Cardiac muscle cell (in vitro differentiated cells and primary cell): ENCODE measurements around the gene SH3PXD2B. TPM values are rescaled to one million over a fixed set of nuclear protein-coding genes. Genes with fewer than 3 reads are reported as not detected.

Experiments used
- DNase-seq, 2 donors: peaks; one replicate each; pipeline versions ENCODE4 v3.0.0 to v3.0.0-alpha.2; 2010 to 2017; ENCODE audit warnings: low read depth in 1 of 2, low spot score in 1 of 2
- H3K27ac ChIP-seq: fragments of 200-600 bp; sonication (generic); 2 replicates; pipeline ENCODE4 v1.5.1; 2016
- H3K27me3 ChIP-seq: fragments of 200-600 bp; sonication (generic); 2 replicates; pipeline ENCODE4 v1.6.0; 2016; ENCODE audit warnings: control low read depth
- H3K36me3 ChIP-seq: fragments of 200-600 bp; sonication (generic); 2 replicates; pipeline ENCODE4 v1.5.1; 2016; ENCODE audit warnings: control low read depth
- H3K4me1 ChIP-seq: fragments of 200-600 bp; sonication (generic); 2 replicates; pipeline ENCODE4 v1.8.1; 2017; ENCODE audit warnings: low read depth, mild to moderate bottlenecking, mixed run types
- H3K4me3 ChIP-seq: fragments of 200-600 bp; sonication (generic); 2 replicates; pipeline ENCODE4 v1.5.1; 2016; ENCODE audit warnings: mild to moderate bottlenecking
- H3K9me3 ChIP-seq: fragments of 200-600 bp; sonication (generic); 2 replicates; pipeline ENCODE4 v1.5.1; 2017; ENCODE audit warnings: low read depth, mild to moderate bottlenecking, control low read depth
- polyA plus RNA-seq: library from polyadenylated mRNA; unstranded; fragments of >200 nt; fragmentation: Nextera tagmentation; extraction: Ambion mirVana; gene quantifications from 2 replicates; pipeline ENCODE4 v1.2.1, GENCODE V29; 2016
- total RNA-seq: library from RNA; depleted of rRNA; stranded (reverse); fragments of >200 nt; gene quantifications from 2 replicates; pipeline ENCODE4 v1.2.3, GENCODE V29; 2016
- TF ChIP-seq, protein P1 (sequence below): IDR thresholded peaks from 2 replicates; pipeline ENCODE4 v1.5.1; 2012; ENCODE audit warnings: low read depth, mild to moderate bottlenecking, low read length

SH3PXD2B gene
- total and polyA plus RNA-seq, 2 experiments from 2014 or later = 13.9 to 27.6 TPM

GRCh38 chr5:172488221-172488620 is 33.9 kb upstream of the SH3PXD2B start:
- Histone ChIP-seq H3K9me3 (no peaks in the 10 kb centered on the region), H3K27ac (no peak overlapping the region), H3K27me3 (no peaks in the 10 kb centered on the region), H3K4me3 (no peak overlapping the region), H3K36me3 (no peaks in the 10 kb centered on the region), H3K4me1 (peaks cover 4% of the 10 kb centered on the region)
- TF ChIP-seq, protein P1, sequence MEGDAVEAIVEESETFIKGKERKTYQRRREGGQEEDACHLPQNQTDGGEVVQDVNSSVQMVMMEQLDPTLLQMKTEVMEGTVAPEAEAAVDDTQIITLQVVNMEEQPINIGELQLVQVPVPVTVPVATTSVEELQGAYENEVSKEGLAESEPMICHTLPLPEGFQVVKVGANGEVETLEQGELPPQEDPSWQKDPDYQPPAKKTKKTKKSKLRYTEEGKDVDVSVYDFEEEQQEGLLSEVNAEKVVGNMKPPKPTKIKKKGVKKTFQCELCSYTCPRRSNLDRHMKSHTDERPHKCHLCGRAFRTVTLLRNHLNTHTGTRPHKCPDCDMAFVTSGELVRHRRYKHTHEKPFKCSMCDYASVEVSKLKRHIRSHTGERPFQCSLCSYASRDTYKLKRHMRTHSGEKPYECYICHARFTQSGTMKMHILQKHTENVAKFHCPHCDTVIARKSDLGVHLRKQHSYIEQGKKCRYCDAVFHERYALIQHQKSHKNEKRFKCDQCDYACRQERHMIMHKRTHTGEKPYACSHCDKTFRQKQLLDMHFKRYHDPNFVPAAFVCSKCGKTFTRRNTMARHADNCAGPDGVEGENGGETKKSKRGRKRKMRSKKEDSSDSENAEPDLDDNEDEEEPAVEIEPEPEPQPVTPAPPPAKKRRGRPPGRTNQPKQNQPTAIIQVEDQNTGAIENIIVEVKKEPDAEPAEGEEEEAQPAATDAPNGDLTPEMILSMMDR = no peak
- peak in 1 of 2 donors; percentile 33 for DNase-seq

- peak in 1 of 2 donors; percentile 14 for DNase-seq
- TF ChIP-seq, protein P1 = no peak
- H3K4me3 ChIP-seq = no peak overlapping the region
- no peaks in the 10 kb centered on the region for H3K36me3 ChIP-seq
- no peaks in the 10 kb centered on the region for H3K9me3 ChIP-seq
- peaks cover 4% of the 10 kb centered on the region for H3K4me1 ChIP-seq
- H3K27me3 ChIP-seq = no peaks in the 10 kb centered on the region
- H3K27ac ChIP-seq = no peak overlapping the region
Observed at GRCh38 chr5:172487671-172488070, 33.3 kb upstream of the SH3PXD2B start.

GRCh38 chr5:172486912-172487311 is 32.6 kb upstream of the SH3PXD2B start:
- Histone ChIP-seq H3K4me3 (no peak overlapping the region), H3K36me3 (no peaks in the 10 kb centered on the region), H3K4me1 (peaks cover 4% of the 10 kb centered on the region), H3K27ac (no peak overlapping the region), H3K9me3 (no peaks in the 10 kb centered on the region), H3K27me3 (no peaks in the 10 kb centered on the region)
- TF ChIP-seq, protein P1 = no peak
- no peak for DNase-seq

- DNase-seq = no peak
Observed at GRCh38 chr5:172486451-172486850, 32.1 kb upstream of the SH3PXD2B start.

DNA sequence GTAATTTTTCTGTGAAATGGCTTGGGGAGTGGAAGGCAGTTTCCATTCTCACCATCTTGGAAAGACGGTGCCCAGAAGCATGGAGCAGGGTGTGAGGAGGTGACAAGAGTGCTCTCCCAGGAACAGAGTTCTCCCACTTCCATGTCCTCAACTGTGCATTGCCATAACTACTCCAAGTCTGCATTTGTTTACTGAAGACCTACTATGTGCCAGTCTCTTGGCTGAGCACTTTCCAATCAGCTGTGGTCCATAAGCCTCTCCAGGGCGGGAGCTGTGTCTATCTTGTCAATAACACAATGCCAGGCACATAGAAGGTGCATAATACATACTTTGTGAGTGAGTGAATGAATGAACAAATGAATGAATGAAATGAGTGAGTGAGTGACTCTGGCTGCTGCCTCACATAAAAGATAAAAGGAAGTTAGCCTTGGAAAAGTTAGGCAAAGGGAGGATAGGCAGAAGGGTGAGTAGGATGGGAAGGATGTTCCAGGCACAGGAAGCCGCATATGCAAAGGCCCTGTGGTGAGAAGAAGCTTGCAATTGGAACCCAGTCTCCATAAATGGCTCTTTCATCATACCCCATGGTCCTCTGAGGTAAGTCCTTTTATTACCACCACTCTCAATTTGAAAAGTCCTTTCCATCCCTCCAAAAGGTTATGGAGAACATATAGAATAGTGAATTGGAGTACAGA is 31.3 kb upstream of the SH3PXD2B start:
- H3K27ac ChIP-seq = no peak overlapping the region
- TF ChIP-seq, protein P1 = no peak
- H3K4me3 ChIP-seq = no peak overlapping the region
- no peak for DNase-seq
- H3K4me1 ChIP-seq = peaks cover 4% of the 10 kb centered on the region
- H3K27me3 ChIP-seq = no peaks in the 10 kb centered on the region
- H3K9me3 ChIP-seq = no peaks in the 10 kb centered on the region
- no peaks in the 10 kb centered on the region for H3K36me3 ChIP-seq

More at GRCh38 chr5:172486451-172486850, 32.1 kb upstream of the SH3PXD2B start:
- peaks cover 4% of the 10 kb centered on the region for H3K4me1 ChIP-seq
- H3K36me3 ChIP-seq = no peaks in the 10 kb centered on the region
- TF ChIP-seq, protein P1 = no peak
- no peaks in the 10 kb centered on the region for H3K9me3 ChIP-seq
- no peak overlapping the region for H3K4me3 ChIP-seq
- H3K27me3 ChIP-seq = no peaks in the 10 kb centered on the region
- peak overlapping the region; percentile 37 for H3K27ac ChIP-seq
